Measurements from ENCODE around the gene ACP1.

GRCh38 chr2:249538-250042 lies 15.2 kb upstream of the ACP1 start:
- TF ChIP-seq POLR2A (IDR thresholded peaks at IDR 0.05) (no peak), CTCF (IDR thresholded peaks at IDR 0.05) (no peak)

Data from uterus (tissue), 2 donors.